GM21825 (cell line): Measurements from ENCODE around the gene TMEM101.
"Not testable (repeated sequence)": the region's sequence is repeated elsewhere in the genome, so short reads cannot be mapped to it uniquely, and the experiment has no call there.

Source experiments
- ATAC-seq: cut with Tn5 transposase; IDR thresholded peaks from one replicate; pipeline ENCODE4 v1.9.1; 2021; ENCODE audit warnings: mild to moderate bottlenecking, moderate library complexity; ENCODE audit not compliant: unreplicated experiment

Gene TMEM101

DNA sequence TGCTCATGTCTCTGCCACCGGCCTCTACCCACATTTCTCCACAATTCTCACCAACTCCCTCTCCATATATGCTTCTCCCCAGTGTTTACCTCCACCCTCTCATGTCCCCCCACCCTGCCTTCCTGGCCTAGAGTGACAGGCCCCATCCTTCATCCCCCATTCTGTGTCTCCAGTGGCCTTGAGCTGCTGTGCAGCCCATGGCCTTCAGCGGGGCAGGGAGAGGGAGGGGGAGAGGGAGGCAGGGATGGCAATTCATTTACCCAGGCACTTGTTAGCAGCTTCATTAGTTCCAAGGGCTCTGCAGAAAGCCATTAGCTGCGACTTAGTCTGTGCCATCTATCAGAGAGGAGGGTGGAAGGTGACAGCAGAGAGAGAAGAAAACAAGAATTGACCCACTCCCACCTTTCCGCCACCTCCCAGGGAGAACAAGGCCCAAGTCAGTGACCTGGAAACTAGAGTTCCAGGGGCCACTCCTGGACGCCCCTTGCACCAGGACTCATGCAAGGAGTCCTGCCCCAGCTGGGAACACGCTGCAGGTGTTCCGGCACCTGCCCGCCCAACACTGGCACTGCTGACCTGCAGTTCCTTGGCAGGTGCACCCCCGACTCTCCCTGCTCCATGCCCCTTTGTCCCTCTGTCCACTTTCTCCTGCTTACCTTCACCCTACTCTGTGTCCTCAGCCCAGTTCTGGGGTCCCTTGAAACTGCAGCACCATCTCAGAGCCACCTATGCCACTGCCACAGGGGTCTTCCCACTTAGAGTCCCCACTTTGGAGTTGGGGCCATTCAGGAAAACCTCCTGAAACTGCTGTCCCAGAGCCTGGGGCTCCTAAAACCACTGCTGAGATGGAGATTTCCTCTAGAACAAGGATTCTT lies 37.6 kb downstream of the TMEM101 start:
- ATAC-seq: no peak

DNA sequence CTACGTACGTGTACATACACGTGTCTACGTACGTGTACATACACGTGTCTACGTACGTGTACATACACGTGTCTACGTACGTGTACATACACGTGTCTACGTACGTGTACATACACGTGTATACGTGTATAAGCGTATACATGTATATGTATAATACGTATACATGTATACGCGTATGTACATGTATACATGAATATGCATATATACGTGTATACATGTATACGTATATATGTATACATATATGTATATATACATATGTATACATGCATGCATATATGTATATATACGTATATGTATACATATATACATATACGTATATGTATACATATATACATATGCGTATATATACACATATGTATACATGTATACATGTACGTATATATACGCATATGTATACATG lies 38.9 kb downstream of the TMEM101 start:
- ATAC-seq: no peak

DNA sequence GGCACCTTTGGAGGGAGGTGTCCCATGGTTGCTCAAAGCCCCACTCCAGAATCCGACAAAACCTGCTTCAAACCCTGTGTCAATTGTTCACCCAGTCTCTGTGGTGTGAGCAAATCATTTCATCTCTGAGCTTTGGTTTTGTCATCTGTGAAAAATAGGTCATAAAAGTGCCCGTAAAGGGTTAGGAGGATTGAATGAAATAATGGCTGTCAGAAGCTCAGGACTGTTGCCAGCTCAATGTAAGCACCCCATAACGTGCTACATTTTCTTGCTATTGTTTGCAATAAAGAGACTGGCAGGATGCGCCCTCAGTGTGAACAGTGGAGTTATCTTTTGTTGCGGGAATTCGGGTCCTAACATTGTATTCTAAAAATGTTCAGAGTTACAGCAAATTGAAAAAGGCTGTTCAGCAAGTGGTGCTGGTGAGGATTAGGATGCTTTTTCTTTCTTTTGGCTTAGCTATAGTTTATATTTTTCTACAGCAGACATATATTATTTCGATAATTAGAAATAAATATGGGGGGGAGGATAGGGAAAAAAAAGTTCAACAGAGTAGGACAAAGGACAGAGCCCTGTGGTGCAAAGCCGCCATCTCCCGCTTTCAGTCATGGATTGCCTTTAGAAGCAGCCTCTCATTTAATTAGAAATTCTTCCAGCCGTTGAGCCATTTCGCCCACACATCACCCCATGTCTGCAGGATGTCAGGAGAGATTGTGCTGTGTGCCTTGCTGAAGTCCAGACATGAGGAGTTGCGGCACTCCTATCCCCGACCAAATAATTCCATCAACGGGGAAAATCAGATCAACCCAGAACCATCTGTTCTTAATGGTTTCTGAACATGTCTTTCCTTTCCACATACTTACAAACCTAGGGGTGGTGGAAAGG lies 40.1 kb downstream of the TMEM101 start:
- ATAC-seq: no peak

DNA sequence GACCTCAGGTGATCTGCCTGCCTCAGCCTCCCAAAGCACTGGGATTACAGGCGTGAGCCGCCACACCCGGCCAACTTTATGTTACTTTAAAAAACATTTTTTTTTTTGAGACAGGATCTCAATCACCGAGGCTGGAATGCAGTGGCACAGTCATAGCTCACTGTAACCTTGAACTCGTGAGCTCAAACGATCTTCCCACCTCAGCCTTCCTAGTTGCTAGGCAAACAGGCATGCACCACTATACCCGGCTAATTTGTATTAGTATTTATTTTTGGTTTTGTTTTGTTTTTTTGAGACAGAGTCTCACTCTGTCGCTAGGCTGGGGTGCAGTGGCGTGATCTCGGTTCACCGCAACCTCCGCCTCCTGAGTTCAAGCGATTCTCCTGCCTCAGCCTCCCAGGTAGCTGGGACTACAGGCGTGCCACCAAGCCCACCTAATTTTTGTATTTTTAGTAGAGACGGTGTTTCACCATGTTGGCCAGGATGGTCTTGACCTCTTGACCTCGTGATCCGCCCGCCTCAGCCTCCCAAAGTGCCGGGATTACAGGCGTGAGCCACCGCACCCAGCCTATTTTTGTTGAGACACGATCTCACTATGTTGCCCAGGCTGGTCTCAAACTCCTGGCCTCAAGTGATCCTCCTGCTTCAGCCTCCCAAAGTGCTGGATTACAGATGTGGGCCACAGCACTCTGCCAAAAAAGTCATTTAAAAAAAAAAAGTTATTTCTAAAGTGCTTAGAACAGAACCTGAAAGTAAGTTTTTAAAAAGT lies 42.1 kb downstream of the TMEM101 start:
- ATAC-seq: not testable (repeated sequence)

DNA sequence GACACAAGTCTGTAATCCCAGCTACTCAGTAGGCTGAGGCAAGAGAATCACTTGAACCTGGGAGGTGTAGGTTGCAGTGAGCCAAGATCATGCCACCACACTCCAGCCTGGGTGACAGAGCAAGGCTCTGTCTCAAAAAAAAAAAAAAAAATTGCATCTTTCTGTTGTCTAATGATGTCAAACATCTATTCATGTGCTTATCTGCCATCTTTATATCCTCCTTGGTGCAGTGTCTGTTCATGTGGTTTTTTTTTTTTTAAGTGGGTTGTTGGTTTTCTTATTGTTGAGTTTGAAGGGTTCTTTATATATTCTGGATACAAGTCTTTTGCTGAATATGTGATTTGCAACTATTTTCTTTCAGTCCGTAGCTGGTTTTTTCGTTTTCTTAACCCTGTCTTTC lies 43.3 kb downstream of the TMEM101 start:
- ATAC-seq: not testable (repeated sequence)

DNA sequence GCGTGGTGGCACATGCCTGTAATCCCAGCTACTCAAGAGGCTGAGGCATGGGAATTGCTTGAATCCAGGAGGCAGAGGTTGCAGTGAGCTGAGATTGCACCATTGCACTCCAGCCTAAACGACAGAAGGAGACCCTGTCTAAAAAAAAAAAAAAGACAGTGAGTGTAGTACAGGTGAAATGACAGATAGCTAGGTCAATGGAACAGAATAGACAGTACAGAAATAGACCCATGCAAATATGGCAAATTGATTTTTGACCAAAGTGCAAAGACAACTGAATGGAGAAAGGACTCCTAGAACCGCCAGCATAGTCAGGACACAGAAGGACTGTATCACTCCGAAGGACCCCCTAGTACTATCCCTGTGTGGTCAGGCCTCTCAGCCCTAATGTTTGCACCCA lies 44.4 kb downstream of the TMEM101 start:
- ATAC-seq: no peak

DNA sequence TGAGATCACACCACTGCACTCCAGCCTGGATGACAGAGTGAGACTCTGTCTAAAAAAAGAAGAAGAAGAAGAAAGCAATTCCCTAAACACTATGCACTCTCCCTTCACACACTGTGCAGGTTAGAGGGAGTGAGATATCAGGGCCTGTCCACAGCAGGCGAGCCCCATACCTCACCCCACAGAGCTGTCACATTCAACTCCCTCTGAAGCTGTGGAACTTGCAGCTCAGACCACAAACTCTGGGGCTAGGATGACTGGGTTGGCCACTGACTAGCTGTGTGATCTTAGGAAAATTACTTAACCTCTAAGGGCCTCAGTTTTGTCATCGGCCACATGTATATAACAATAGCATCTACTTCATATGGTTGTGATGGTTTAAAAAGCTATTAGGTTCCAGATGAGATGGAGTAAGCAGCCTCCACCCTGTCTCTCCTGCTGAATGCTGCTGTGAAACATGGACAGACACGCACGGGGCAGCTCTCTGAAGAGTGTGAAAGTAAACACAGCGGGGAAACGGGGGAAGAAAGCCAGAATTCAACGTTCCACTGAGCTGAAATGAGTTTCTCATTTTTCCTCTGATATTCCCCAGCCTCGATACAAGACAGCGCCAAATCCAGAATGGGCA lies 47.4 kb downstream of the TMEM101 start:
- ATAC-seq: no peak

DNA sequence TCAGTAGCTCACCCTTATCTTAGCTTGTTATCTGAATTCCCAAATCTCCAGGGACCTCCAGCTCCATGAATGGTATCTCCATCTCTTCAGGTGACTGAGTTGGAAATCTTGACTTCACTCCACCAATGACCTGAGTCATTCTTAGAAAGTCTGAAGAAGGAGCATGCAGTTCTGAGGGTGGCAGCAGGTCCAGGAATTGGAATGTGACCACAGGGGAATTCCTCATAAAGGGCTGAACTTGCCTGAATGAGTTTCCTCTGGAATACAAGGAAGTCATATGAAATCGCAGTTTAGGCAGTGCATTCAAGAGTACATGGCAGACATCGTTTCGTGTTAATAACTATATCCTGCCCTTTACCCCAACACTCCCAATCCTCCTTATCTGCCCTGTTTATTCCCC lies 48.5 kb downstream of the TMEM101 start:
- no peak for ATAC-seq

DNA sequence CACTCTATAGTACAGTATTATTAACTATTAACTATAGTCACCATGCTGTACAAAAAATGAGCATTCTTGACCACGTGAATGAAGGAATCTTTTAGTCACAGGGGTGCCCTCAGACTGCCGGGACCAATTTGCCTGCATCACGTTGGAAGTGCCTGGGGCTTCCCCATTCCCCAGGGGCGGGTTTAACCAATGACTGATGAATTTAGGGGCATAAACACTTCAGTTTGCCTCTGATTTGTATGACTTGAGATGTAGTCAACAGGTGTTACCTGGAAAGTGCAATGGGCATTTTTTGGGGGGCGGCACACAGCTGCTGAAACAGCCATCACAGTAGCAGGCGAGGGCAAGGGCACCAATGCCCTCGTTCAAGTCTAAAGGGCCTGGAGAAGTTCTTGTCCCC lies 52.3 kb downstream of the TMEM101 start:
- no peak for ATAC-seq

DNA sequence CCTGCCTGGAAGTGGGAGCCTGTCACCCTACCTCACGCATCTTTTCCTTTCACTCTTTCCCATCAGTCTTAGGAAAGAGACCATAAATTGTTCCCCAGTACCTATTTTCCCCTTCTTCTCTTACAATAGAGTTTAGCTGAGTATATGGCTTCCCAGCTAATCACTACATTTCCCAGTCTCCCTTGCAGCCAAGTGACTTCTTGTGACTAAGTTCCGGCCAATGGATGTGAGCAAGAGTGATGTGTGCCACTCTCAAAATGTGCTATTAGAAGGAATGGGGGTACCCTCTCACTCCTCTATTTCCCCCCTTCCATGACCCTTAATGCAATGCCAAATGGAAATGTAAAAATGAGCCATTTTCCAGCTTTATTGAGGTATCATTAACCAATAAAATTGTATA lies 52.8 kb downstream of the TMEM101 start:
- no peak for ATAC-seq

DNA sequence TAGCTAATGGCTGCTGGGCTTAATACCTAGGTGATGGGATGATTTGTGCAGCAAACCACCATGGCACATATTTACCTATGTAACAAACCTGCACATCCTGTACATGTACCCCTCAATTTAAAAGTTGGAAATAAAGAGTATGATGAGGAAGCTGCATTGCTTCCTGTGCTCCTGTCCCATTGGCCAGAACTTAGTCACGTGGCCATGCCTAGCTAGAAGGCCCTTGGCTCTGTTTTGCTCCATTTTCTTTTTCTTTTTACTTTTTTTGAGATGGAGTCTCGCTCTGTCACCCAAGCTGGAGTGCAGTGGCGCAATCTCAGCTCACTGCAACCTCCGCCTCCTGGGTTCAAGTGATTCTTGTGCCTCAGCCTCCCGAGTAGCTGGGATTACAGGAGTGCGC lies 53.5 kb downstream of the TMEM101 start:
- not testable (repeated sequence) for ATAC-seq
